H9 (cell line): ENCODE results near the gene RAP1GAP2. TPM values are rescaled to one million over a fixed set of nuclear protein-coding genes. Genes with fewer than 3 reads are reported as not detected.

ENCODE experiments used
- DNase-seq: peaks from one replicate; pipeline ENCODE4 v3.0.0-alpha.2; 2017
- H2AFZ ChIP-seq: one replicate; pipeline ENCODE4 v1.6.1; 2013; ENCODE audit warnings: mild to moderate bottlenecking, low read length, control low read depth, moderate library complexity
- H2AK5ac ChIP-seq: 2 replicates; pipeline ENCODE4 v1.6.1; 2013; ENCODE audit warnings: low read length, control low read depth, mixed read lengths; ENCODE audit not compliant: insufficient read length
- H2BK120ac ChIP-seq: one replicate; pipeline ENCODE4 v1.6.1; 2013; ENCODE audit warnings: low read depth, mild to moderate bottlenecking, low read length, control low read depth, inconsistent platforms; ENCODE audit not compliant: poor library complexity, severe bottlenecking
- H2BK12ac ChIP-seq: 2 replicates; pipeline ENCODE4 v1.6.1; 2013; ENCODE audit warnings: low read length, control low read depth, mixed read lengths, low read depth; ENCODE audit not compliant: insufficient read length
- H2BK15ac ChIP-seq: 2 replicates; pipeline ENCODE4 v1.6.1; 2013; ENCODE audit warnings: low read depth, low read length, control low read depth
- H2BK20ac ChIP-seq: one replicate; pipeline ENCODE4 v1.6.1; 2013; ENCODE audit warnings: low read depth, mild to moderate bottlenecking, low read length, control low read depth, inconsistent platforms; ENCODE audit not compliant: poor library complexity, severe bottlenecking
- H2BK5ac ChIP-seq: 2 replicates; pipeline ENCODE4 v1.6.1; 2013; ENCODE audit warnings: low read length, control low read depth, mixed read lengths; ENCODE audit not compliant: insufficient read length
- H3K14ac ChIP-seq: 2 replicates; pipeline ENCODE4 v1.6.1; 2013; ENCODE audit warnings: low read length, control low read depth; ENCODE audit not compliant: insufficient read depth
- H3K18ac ChIP-seq: 2 replicates; pipeline ENCODE4 v1.6.1; 2013; ENCODE audit warnings: low read depth, mild to moderate bottlenecking, mixed read lengths, low read length, control low read depth; ENCODE audit not compliant: insufficient read length
- H3K23ac ChIP-seq: 2 replicates; pipeline ENCODE4 v1.6.1; 2013; ENCODE audit warnings: low read length, control low read depth, mixed read lengths, low read depth; ENCODE audit not compliant: insufficient read length
- H3K23me2 ChIP-seq: 2 replicates; pipeline ENCODE4 v1.6.1; 2013; ENCODE audit warnings: low read depth, mild to moderate bottlenecking, mixed read lengths, low read length, control low read depth; ENCODE audit not compliant: insufficient read length, poor library complexity, severe bottlenecking
- H3K27ac ChIP-seq: 2 replicates; pipeline ENCODE4 v1.5.1; 2013; ENCODE audit warnings: low read length, control low read depth, mixed read lengths, low read depth; ENCODE audit not compliant: insufficient read length
- H3K27me3 ChIP-seq: 2 replicates; pipeline ENCODE4 v1.6.1; 2013; ENCODE audit warnings: low read length, control low read depth, inconsistent platforms; ENCODE audit not compliant: insufficient read depth
- H3K4ac ChIP-seq: 2 replicates; pipeline ENCODE4 v1.6.1; 2013; ENCODE audit warnings: low read depth, mild to moderate bottlenecking, control low read depth, inconsistent platforms, low read length, moderate library complexity
- H3K4me1 ChIP-seq: 2 replicates; pipeline ENCODE4 v1.6.1; 2013; ENCODE audit warnings: low read length, control low read depth, inconsistent platforms; ENCODE audit not compliant: insufficient read depth
- H3K4me2 ChIP-seq: 2 replicates; pipeline ENCODE4 v1.6.1; 2013; ENCODE audit warnings: low read length, control low read depth, mixed read lengths; ENCODE audit not compliant: insufficient read length, insufficient read depth
- H3K56ac ChIP-seq: 2 replicates; pipeline ENCODE4 v1.6.1; 2013; ENCODE audit warnings: low read depth, mild to moderate bottlenecking, mixed read lengths, low read length, control low read depth; ENCODE audit not compliant: insufficient read length
- H3K79me1 ChIP-seq: 2 replicates; pipeline ENCODE4 v1.6.1; 2013; ENCODE audit warnings: low read depth, mild to moderate bottlenecking, moderate library complexity, low read length, control low read depth, inconsistent platforms; ENCODE audit not compliant: insufficient read depth, poor library complexity, severe bottlenecking
- H3K79me2 ChIP-seq: 2 replicates; pipeline ENCODE4 v1.6.1; 2013; ENCODE audit warnings: low read length, control low read depth, inconsistent platforms; ENCODE audit not compliant: insufficient read depth
- H3K9ac ChIP-seq: 2 replicates; pipeline ENCODE4 v1.6.1; 2013; ENCODE audit warnings: low read length, control low read depth, mixed read lengths; ENCODE audit not compliant: insufficient read length; ENCODE audit errors: extremely low read depth
- H3K9me3 ChIP-seq: one replicate; pipeline ENCODE4 v1.6.1; 2013; ENCODE audit warnings: low read depth, low read length, inconsistent platforms; ENCODE audit not compliant: control insufficient read depth
- H3T11ph ChIP-seq: one replicate; pipeline ENCODE4 v1.6.1; 2013; ENCODE audit warnings: mild to moderate bottlenecking, low read length, control low read depth, inconsistent platforms
- H4K20me1 ChIP-seq: one replicate; pipeline ENCODE4 v1.6.1; 2013; ENCODE audit not compliant: control insufficient read depth, insufficient read length, insufficient read depth
- H4K5ac ChIP-seq: 2 replicates; pipeline ENCODE4 v1.6.1; 2013; ENCODE audit warnings: low read depth, mild to moderate bottlenecking, mixed read lengths, low read length, control low read depth; ENCODE audit not compliant: insufficient read length
- H4K8ac ChIP-seq: replicated peaks from 2 replicates; pipeline ENCODE4 v1.6.1; 2013; ENCODE audit warnings: low read length, control low read depth, mixed read lengths, low read depth; ENCODE audit not compliant: insufficient read length
- H4K91ac ChIP-seq: 2 replicates; pipeline ENCODE4 v1.6.1; 2013; ENCODE audit warnings: low read depth, mild to moderate bottlenecking, moderate library complexity, mixed read lengths, low read length, control low read depth; ENCODE audit not compliant: insufficient read length
- H3K27ac Mint-ChIP-seq, 3 experiments: 2 replicates in 2 of 3; 3 replicates in 1 of 3; pipeline ENCODE4 v1.8.0; 2020 to 2021; ENCODE audit warnings: mixed read lengths in 3 of 3, mild to moderate bottlenecking in 1 of 3, moderate library complexity in 1 of 3
- H3K27me3 Mint-ChIP-seq: 2 replicates; pipeline ENCODE4 v1.8.0; 2021; ENCODE audit warnings: low read depth, mild to moderate bottlenecking, moderate library complexity, mixed read lengths
- H3K36me3 Mint-ChIP-seq, 3 experiments: 2 replicates in 2 of 3; 3 replicates in 1 of 3; pipeline ENCODE4 v1.8.0; 2020 to 2021; ENCODE audit warnings: low read depth in 3 of 3, mixed read lengths in 3 of 3; ENCODE audit not compliant: insufficient read depth in 1 of 3
- H3K4me1 Mint-ChIP-seq, 2 experiments: 2 replicates each; pipeline ENCODE4 v1.8.0; 2020; ENCODE audit warnings: mixed read lengths in 2 of 2
- H3K4me3 Mint-ChIP-seq, 2 experiments: 2 replicates in 1 of 2; 3 replicates in 1 of 2; pipeline ENCODE4 v1.8.0; 2020 to 2021; ENCODE audit warnings: mild to moderate bottlenecking in 2 of 2, mixed read lengths in 2 of 2, moderate library complexity in 1 of 2
- H3K9me3 Mint-ChIP-seq, 2 experiments: 2 replicates in 1 of 2; 3 replicates in 1 of 2; pipeline ENCODE4 v1.8.0; 2020; ENCODE audit warnings: mild to moderate bottlenecking in 2 of 2, mixed read lengths in 2 of 2, moderate library complexity in 1 of 2
- WGBS: extraction: QIAGEN DNeasy Blood & Tissue Kit; methylation state at CpG from one replicate; pipeline ENCODE4 v1.1.7; 2013; ENCODE audit warnings: missing lambda C conversion rate, low lambda C conversion rate, mixed read lengths; ENCODE audit not compliant: insufficient read length; ENCODE audit errors: extremely low coverage; 5-methylcytosine and 5-hydroxymethylcytosine counted together
- total RNA-seq: library from RNA; stranded (reverse); gene quantifications from 2 replicates; pipeline ENCODE4 v1.2.1, GENCODE V29; 2021
- TF ChIP-seq, protein P1 (sequence below): fragments of 200-600 bp; sonication (generic); conservative IDR thresholded peaks from 3 replicates; pipeline ENCODE4 v1.8.0; 2021; ENCODE audit warnings: antibody characterized with exemption, mild to moderate bottlenecking

RAP1GAP2 gene
- total RNA-seq, 1 experiment from 2014 or later, result 33.8 TPM

DNA sequence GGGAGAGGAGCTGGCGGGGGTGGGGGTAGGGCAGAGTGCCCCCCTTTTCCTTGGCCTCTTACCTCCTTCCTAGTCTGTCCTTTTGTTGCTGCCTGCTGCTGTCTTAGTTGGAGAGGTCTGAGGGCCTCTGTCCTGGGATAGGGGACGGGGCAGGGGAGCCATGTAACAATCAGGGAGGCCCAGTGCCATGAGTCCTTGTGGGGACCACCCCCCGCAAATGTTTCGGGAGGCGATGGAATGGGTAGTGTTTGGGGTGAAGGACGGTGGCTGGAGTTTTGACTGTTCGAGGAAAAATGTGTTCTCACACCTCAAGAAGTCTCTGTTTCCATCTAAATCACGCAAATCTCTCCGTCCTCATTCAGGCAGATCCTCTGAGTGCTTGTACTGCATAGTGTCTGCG is 168.1 kb downstream of the RAP1GAP2 start:
- Histone ChIP-seq H3K4me2 (no peak overlapping the region), H3K4ac (no peak overlapping the region), H4K5ac (no peak overlapping the region), H3K27me3 (no peaks in the 10 kb centered on the region), H3K27ac (no peak overlapping the region), H3K14ac (no peak overlapping the region), H2BK5ac (no peak overlapping the region), H3T11ph (no peak overlapping the region), H3K56ac (no peak overlapping the region), H4K91ac (no peak overlapping the region), H3K18ac (no peak overlapping the region), H3K23ac (no peak overlapping the region), H3K79me2 (no peaks in the 10 kb centered on the region), H3K9ac (no peak overlapping the region), H2AK5ac (no peak overlapping the region), H2BK120ac (no peak overlapping the region), H3K79me1 (no peaks in the 10 kb centered on the region), H2AFZ (no peak overlapping the region), H3K9me3 (no peaks in the 10 kb centered on the region), H4K20me1 (no peaks in the 10 kb centered on the region), H3K23me2 (no peaks in the 10 kb centered on the region), H3K4me1 (no peaks in the 10 kb centered on the region), H4K8ac (no peak overlapping the region), H2BK15ac (no peak overlapping the region), H2BK12ac (no peak overlapping the region), H2BK20ac (no peak overlapping the region)
- DNase-seq, result peak; percentile 20
- H3K27ac Mint-ChIP-seq, result peak overlapping the region; percentile 65 to 88 (median 79); a peak in 3 of 7 replicates
- TF ChIP-seq, protein P1, sequence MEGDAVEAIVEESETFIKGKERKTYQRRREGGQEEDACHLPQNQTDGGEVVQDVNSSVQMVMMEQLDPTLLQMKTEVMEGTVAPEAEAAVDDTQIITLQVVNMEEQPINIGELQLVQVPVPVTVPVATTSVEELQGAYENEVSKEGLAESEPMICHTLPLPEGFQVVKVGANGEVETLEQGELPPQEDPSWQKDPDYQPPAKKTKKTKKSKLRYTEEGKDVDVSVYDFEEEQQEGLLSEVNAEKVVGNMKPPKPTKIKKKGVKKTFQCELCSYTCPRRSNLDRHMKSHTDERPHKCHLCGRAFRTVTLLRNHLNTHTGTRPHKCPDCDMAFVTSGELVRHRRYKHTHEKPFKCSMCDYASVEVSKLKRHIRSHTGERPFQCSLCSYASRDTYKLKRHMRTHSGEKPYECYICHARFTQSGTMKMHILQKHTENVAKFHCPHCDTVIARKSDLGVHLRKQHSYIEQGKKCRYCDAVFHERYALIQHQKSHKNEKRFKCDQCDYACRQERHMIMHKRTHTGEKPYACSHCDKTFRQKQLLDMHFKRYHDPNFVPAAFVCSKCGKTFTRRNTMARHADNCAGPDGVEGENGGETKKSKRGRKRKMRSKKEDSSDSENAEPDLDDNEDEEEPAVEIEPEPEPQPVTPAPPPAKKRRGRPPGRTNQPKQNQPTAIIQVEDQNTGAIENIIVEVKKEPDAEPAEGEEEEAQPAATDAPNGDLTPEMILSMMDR, result no peak
- H3K36me3 Mint-ChIP-seq, result peaks cover 0 to 28% (median 10%) of the 10 kb centered on the region in 3 experiments; a peak in 4 of 7 replicates
- no peaks in the 10 kb centered on the region for H3K27me3 Mint-ChIP-seq
- no peak overlapping the region for H3K4me3 Mint-ChIP-seq
- no CpG with 5 or more reads among the region's 10 CpGs for WGBS
- H3K4me1 Mint-ChIP-seq, result peaks cover 10 to 23% of the 10 kb centered on the region in 2 experiments
- H3K9me3 Mint-ChIP-seq, result no peaks in the 10 kb centered on the region; a peak in 1 of 5 replicates
